H9 (cell line): ENCODE results near the gene IRF2BPL. TPM values are rescaled to one million over a fixed set of nuclear protein-coding genes. Genes with fewer than 3 reads are reported as not detected.

Experiments used
- DNase-seq: peaks from one replicate; pipeline ENCODE4 v3.0.0-alpha.2; 2017
- H2AFZ ChIP-seq: one replicate; pipeline ENCODE4 v1.6.1; 2013; ENCODE audit warnings: mild to moderate bottlenecking, low read length, control low read depth, moderate library complexity
- H2AK5ac ChIP-seq: 2 replicates; pipeline ENCODE4 v1.6.1; 2013; ENCODE audit warnings: low read length, control low read depth, mixed read lengths; ENCODE audit not compliant: insufficient read length
- H2BK120ac ChIP-seq: one replicate; pipeline ENCODE4 v1.6.1; 2013; ENCODE audit warnings: low read depth, mild to moderate bottlenecking, low read length, control low read depth, inconsistent platforms; ENCODE audit not compliant: poor library complexity, severe bottlenecking
- H2BK12ac ChIP-seq: 2 replicates; pipeline ENCODE4 v1.6.1; 2013; ENCODE audit warnings: low read length, control low read depth, mixed read lengths, low read depth; ENCODE audit not compliant: insufficient read length
- H2BK15ac ChIP-seq: 2 replicates; pipeline ENCODE4 v1.6.1; 2013; ENCODE audit warnings: low read depth, low read length, control low read depth
- H2BK20ac ChIP-seq: one replicate; pipeline ENCODE4 v1.6.1; 2013; ENCODE audit warnings: low read depth, mild to moderate bottlenecking, low read length, control low read depth, inconsistent platforms; ENCODE audit not compliant: poor library complexity, severe bottlenecking
- H2BK5ac ChIP-seq: 2 replicates; pipeline ENCODE4 v1.6.1; 2013; ENCODE audit warnings: low read length, control low read depth, mixed read lengths; ENCODE audit not compliant: insufficient read length
- H3K14ac ChIP-seq: 2 replicates; pipeline ENCODE4 v1.6.1; 2013; ENCODE audit warnings: low read length, control low read depth; ENCODE audit not compliant: insufficient read depth
- H3K18ac ChIP-seq: 2 replicates; pipeline ENCODE4 v1.6.1; 2013; ENCODE audit warnings: low read depth, mild to moderate bottlenecking, mixed read lengths, low read length, control low read depth; ENCODE audit not compliant: insufficient read length
- H3K23ac ChIP-seq: 2 replicates; pipeline ENCODE4 v1.6.1; 2013; ENCODE audit warnings: low read length, control low read depth, mixed read lengths, low read depth; ENCODE audit not compliant: insufficient read length
- H3K23me2 ChIP-seq: 2 replicates; pipeline ENCODE4 v1.6.1; 2013; ENCODE audit warnings: low read depth, mild to moderate bottlenecking, mixed read lengths, low read length, control low read depth; ENCODE audit not compliant: insufficient read length, poor library complexity, severe bottlenecking
- H3K27ac ChIP-seq: 2 replicates; pipeline ENCODE4 v1.5.1; 2013; ENCODE audit warnings: low read length, control low read depth, mixed read lengths, low read depth; ENCODE audit not compliant: insufficient read length
- H3K27me3 ChIP-seq: 2 replicates; pipeline ENCODE4 v1.6.1; 2013; ENCODE audit warnings: low read length, control low read depth, inconsistent platforms; ENCODE audit not compliant: insufficient read depth
- H3K4ac ChIP-seq: 2 replicates; pipeline ENCODE4 v1.6.1; 2013; ENCODE audit warnings: low read depth, mild to moderate bottlenecking, control low read depth, inconsistent platforms, low read length, moderate library complexity
- H3K4me1 ChIP-seq: 2 replicates; pipeline ENCODE4 v1.6.1; 2013; ENCODE audit warnings: low read length, control low read depth, inconsistent platforms; ENCODE audit not compliant: insufficient read depth
- H3K4me2 ChIP-seq: 2 replicates; pipeline ENCODE4 v1.6.1; 2013; ENCODE audit warnings: low read length, control low read depth, mixed read lengths; ENCODE audit not compliant: insufficient read length, insufficient read depth
- H3K56ac ChIP-seq: 2 replicates; pipeline ENCODE4 v1.6.1; 2013; ENCODE audit warnings: low read depth, mild to moderate bottlenecking, mixed read lengths, low read length, control low read depth; ENCODE audit not compliant: insufficient read length
- H3K79me1 ChIP-seq: 2 replicates; pipeline ENCODE4 v1.6.1; 2013; ENCODE audit warnings: low read depth, mild to moderate bottlenecking, moderate library complexity, low read length, control low read depth, inconsistent platforms; ENCODE audit not compliant: insufficient read depth, poor library complexity, severe bottlenecking
- H3K79me2 ChIP-seq: 2 replicates; pipeline ENCODE4 v1.6.1; 2013; ENCODE audit warnings: low read length, control low read depth, inconsistent platforms; ENCODE audit not compliant: insufficient read depth
- H3K9ac ChIP-seq: 2 replicates; pipeline ENCODE4 v1.6.1; 2013; ENCODE audit warnings: low read length, control low read depth, mixed read lengths; ENCODE audit not compliant: insufficient read length; ENCODE audit errors: extremely low read depth
- H3K9me3 ChIP-seq: one replicate; pipeline ENCODE4 v1.6.1; 2013; ENCODE audit warnings: low read depth, low read length, inconsistent platforms; ENCODE audit not compliant: control insufficient read depth
- H3T11ph ChIP-seq: one replicate; pipeline ENCODE4 v1.6.1; 2013; ENCODE audit warnings: mild to moderate bottlenecking, low read length, control low read depth, inconsistent platforms
- H4K20me1 ChIP-seq: one replicate; pipeline ENCODE4 v1.6.1; 2013; ENCODE audit not compliant: control insufficient read depth, insufficient read length, insufficient read depth
- H4K5ac ChIP-seq: 2 replicates; pipeline ENCODE4 v1.6.1; 2013; ENCODE audit warnings: low read depth, mild to moderate bottlenecking, mixed read lengths, low read length, control low read depth; ENCODE audit not compliant: insufficient read length
- H4K8ac ChIP-seq: replicated peaks from 2 replicates; pipeline ENCODE4 v1.6.1; 2013; ENCODE audit warnings: low read length, control low read depth, mixed read lengths, low read depth; ENCODE audit not compliant: insufficient read length
- H4K91ac ChIP-seq: 2 replicates; pipeline ENCODE4 v1.6.1; 2013; ENCODE audit warnings: low read depth, mild to moderate bottlenecking, moderate library complexity, mixed read lengths, low read length, control low read depth; ENCODE audit not compliant: insufficient read length
- H3K27ac Mint-ChIP-seq, 3 experiments: 2 replicates in 2 of 3; 3 replicates in 1 of 3; pipeline ENCODE4 v1.8.0; 2020 to 2021; ENCODE audit warnings: mixed read lengths in 3 of 3, mild to moderate bottlenecking in 1 of 3, moderate library complexity in 1 of 3
- H3K27me3 Mint-ChIP-seq: 2 replicates; pipeline ENCODE4 v1.8.0; 2021; ENCODE audit warnings: low read depth, mild to moderate bottlenecking, moderate library complexity, mixed read lengths
- H3K36me3 Mint-ChIP-seq, 3 experiments: 2 replicates in 2 of 3; 3 replicates in 1 of 3; pipeline ENCODE4 v1.8.0; 2020 to 2021; ENCODE audit warnings: low read depth in 3 of 3, mixed read lengths in 3 of 3; ENCODE audit not compliant: insufficient read depth in 1 of 3
- H3K4me1 Mint-ChIP-seq, 2 experiments: 2 replicates each; pipeline ENCODE4 v1.8.0; 2020; ENCODE audit warnings: mixed read lengths in 2 of 2
- H3K4me3 Mint-ChIP-seq, 2 experiments: 2 replicates in 1 of 2; 3 replicates in 1 of 2; pipeline ENCODE4 v1.8.0; 2020 to 2021; ENCODE audit warnings: mild to moderate bottlenecking in 2 of 2, mixed read lengths in 2 of 2, moderate library complexity in 1 of 2
- H3K9me3 Mint-ChIP-seq, 2 experiments: 2 replicates in 1 of 2; 3 replicates in 1 of 2; pipeline ENCODE4 v1.8.0; 2020; ENCODE audit warnings: mild to moderate bottlenecking in 2 of 2, mixed read lengths in 2 of 2, moderate library complexity in 1 of 2
- WGBS: extraction: QIAGEN DNeasy Blood & Tissue Kit; methylation state at CpG from one replicate; pipeline ENCODE4 v1.1.7; 2013; ENCODE audit warnings: missing lambda C conversion rate, low lambda C conversion rate, mixed read lengths; ENCODE audit not compliant: insufficient read length; ENCODE audit errors: extremely low coverage; 5-methylcytosine and 5-hydroxymethylcytosine counted together
- total RNA-seq: library from RNA; stranded (reverse); gene quantifications from 2 replicates; pipeline ENCODE4 v1.2.1, GENCODE V29; 2021
- TF ChIP-seq, protein P1 (sequence below): fragments of 200-600 bp; sonication (generic); conservative IDR thresholded peaks from 3 replicates; pipeline ENCODE4 v1.8.0; 2021; ENCODE audit warnings: antibody characterized with exemption, mild to moderate bottlenecking

IRF2BPL gene
- total RNA-seq, 1 experiment from 2014 or later: 59.0 TPM

DNA sequence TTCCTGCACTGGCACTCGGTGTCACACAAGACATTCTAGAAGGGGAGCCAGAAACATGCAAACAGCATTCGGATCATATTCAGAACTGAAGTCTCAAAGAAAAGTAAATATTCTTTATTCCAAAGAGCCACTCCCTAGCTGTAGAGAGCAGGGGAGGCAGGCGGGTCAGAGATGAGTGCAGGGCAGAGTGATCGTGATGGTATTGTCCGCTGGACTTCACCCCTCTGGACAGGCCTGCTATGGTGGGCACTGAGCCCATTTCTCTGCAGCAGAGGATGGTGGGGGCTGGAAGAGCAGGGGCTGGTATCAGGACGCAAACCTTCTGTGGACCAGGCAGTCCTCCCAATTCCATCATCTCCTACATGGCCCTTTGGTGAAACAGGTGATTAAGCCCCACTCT lies 25.6 kb downstream of the IRF2BPL start:
- Mint-ChIP-seq H3K4me1 (peaks cover 51 to 56% of the 10 kb centered on the region in 2 experiments), H3K9me3 (no peaks in the 10 kb centered on the region; a peak in 1 of 5 replicates), H3K4me3 (no peak overlapping the region), H3K36me3 (no peaks in the 10 kb centered on the region; a peak in 1 of 7 replicates), H3K27me3 (peaks cover 3% of the 10 kb centered on the region; the same call in 1 of the 2 replicates), H3K27ac (no peak overlapping the region; a peak in 1 of 7 replicates)
- Histone ChIP-seq H2BK20ac (no peak overlapping the region), H3K27ac (no peak overlapping the region), H3K56ac (no peak overlapping the region), H4K20me1 (no peaks in the 10 kb centered on the region), H2AK5ac (no peak overlapping the region), H3K4ac (no peak overlapping the region), H3K79me2 (no peaks in the 10 kb centered on the region), H3K4me1 (peaks cover 7% of the 10 kb centered on the region; the same call in 1 of the 2 replicates), H4K91ac (no peak overlapping the region), H2BK5ac (no peak overlapping the region), H4K5ac (no peak overlapping the region), H3K14ac (no peak overlapping the region; the same call in 1 of the 2 replicates), H3K79me1 (no peaks in the 10 kb centered on the region), H2AFZ (no peak overlapping the region), H2BK120ac (no peak overlapping the region), H3K27me3 (no peaks in the 10 kb centered on the region), H4K8ac (no peak overlapping the region), H3T11ph (no peak overlapping the region), H2BK15ac (no peak overlapping the region), H3K9ac (no peak overlapping the region), H3K23me2 (no peaks in the 10 kb centered on the region), H3K9me3 (no peaks in the 10 kb centered on the region), H2BK12ac (no peak overlapping the region), H3K18ac (no peak overlapping the region), H3K23ac (no peak overlapping the region), H3K4me2 (no peak overlapping the region)
- DNase-seq: no peak
- TF ChIP-seq, protein P1, sequence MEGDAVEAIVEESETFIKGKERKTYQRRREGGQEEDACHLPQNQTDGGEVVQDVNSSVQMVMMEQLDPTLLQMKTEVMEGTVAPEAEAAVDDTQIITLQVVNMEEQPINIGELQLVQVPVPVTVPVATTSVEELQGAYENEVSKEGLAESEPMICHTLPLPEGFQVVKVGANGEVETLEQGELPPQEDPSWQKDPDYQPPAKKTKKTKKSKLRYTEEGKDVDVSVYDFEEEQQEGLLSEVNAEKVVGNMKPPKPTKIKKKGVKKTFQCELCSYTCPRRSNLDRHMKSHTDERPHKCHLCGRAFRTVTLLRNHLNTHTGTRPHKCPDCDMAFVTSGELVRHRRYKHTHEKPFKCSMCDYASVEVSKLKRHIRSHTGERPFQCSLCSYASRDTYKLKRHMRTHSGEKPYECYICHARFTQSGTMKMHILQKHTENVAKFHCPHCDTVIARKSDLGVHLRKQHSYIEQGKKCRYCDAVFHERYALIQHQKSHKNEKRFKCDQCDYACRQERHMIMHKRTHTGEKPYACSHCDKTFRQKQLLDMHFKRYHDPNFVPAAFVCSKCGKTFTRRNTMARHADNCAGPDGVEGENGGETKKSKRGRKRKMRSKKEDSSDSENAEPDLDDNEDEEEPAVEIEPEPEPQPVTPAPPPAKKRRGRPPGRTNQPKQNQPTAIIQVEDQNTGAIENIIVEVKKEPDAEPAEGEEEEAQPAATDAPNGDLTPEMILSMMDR: no peak
- no CpG with 5 or more reads among the region's 6 CpGs for WGBS
